HS-27A (cell line): ENCODE results near the gene MEMO1.

ENCODE experiments used
- DNase-seq: peaks from one replicate; pipeline ENCODE4 v3.0.0-alpha.2; 2012; ENCODE audit warnings: low read depth, missing footprints

Gene MEMO1

GRCh38 chr2:31823558-31823957 lies 187.2 kb downstream of the MEMO1 start:
- DNase-seq = no peak

DNA sequence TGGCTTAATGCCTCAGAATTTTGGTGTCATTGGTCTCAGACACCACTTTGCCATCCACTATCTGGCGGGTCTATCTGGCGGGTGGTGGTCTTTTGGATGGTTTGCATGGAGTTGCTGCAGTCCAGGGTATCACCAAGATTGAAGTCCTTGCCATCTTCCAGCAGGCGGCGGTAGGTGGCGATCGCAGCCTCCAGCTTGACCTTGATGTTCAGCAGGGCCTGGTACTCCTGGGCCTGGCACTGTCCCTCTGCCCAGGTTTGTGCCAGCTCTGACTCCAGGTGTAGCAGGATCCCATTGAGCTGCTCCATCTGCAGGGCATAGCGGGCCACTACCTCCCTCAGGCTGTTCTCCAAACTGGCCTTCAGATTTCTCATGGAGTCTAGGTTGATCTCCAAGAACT lies 188.2 kb downstream of the MEMO1 start:
- no peak for DNase-seq
